C4-2B (cell line): ENCODE results near the gene CCDC73.
"Not testable (repeated sequence)": the region's sequence is repeated elsewhere in the genome, so short reads cannot be mapped to it uniquely, and the experiment has no call there.

Experiments
- H3K27ac ChIP-seq: fragments of 450-650 bp; 2 replicates; pipeline ENCODE4 v1.5.1; 2017
- ZFX ChIP-seq: fragments of 450-650 bp; IDR thresholded peaks from 2 replicates; pipeline ENCODE4 v1.6.1; 2017
- TF ChIP-seq, protein P1 (sequence below): fragments of 450-650 bp; conservative IDR thresholded peaks from 2 replicates; pipeline ENCODE4 v1.5.1; 2017; ENCODE audit warnings: mild to moderate bottlenecking

CCDC73 gene

DNA sequence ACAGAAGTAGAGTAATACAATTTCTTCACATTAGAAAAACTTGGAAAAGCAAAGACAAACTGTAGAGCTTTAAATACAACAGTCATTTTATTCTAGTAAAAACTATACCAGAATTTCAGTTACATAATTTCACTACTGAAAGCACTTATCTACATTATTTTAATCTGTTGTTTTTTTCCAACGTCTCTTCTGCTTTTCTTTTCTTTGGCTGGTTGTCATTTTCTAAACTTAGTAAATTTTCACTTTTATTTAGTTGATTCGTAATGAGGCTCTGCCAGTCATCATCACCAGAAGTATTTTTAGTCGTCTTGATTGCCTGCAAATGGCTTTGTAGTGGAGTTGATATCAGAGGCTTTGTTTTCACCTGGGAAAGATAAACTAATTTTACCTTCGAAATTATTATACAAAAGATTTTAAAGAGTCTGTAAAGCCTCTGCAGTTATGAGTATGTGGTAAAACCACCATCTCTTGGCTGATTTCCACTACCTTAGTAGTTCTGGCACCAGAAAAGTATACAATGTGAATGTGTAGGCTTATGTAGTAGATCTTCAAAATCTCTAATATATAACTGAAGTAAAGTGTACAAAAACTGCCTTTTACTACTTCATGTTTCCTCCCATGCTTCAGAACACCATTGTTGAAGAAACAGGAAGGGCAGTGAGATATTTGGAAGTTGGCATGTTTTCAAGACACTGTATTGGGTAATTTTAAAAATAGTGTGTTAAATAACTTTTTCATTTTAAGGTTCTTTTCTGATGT is 191.6 kb downstream of the CCDC73 start:
- TF ChIP-seq ZFX, result no peak
- TF ChIP-seq, protein P1, sequence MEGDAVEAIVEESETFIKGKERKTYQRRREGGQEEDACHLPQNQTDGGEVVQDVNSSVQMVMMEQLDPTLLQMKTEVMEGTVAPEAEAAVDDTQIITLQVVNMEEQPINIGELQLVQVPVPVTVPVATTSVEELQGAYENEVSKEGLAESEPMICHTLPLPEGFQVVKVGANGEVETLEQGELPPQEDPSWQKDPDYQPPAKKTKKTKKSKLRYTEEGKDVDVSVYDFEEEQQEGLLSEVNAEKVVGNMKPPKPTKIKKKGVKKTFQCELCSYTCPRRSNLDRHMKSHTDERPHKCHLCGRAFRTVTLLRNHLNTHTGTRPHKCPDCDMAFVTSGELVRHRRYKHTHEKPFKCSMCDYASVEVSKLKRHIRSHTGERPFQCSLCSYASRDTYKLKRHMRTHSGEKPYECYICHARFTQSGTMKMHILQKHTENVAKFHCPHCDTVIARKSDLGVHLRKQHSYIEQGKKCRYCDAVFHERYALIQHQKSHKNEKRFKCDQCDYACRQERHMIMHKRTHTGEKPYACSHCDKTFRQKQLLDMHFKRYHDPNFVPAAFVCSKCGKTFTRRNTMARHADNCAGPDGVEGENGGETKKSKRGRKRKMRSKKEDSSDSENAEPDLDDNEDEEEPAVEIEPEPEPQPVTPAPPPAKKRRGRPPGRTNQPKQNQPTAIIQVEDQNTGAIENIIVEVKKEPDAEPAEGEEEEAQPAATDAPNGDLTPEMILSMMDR, result no peak
- no peak overlapping the region for H3K27ac ChIP-seq

- TF ChIP-seq, protein P1, result no peak
- TF ChIP-seq ZFX, result no peak
These were observed 196.5 kb downstream of the CCDC73 start for GRCh38 chr11:32597921-32598320.

GRCh38 chr11:32596114-32596513 is 198.3 kb downstream of the CCDC73 start:
- H3K27ac ChIP-seq, result not testable (repeated sequence)

More at GRCh38 chr11:32597921-32598320, 196.5 kb downstream of the CCDC73 start:
- no peak overlapping the region for H3K27ac ChIP-seq

GRCh38 chr11:32594272-32594671 is 200.2 kb downstream of the CCDC73 start:
- TF ChIP-seq, protein P1, result no peak
- TF ChIP-seq ZFX, result no peak
- no peak overlapping the region for H3K27ac ChIP-seq

GRCh38 chr11:32586576-32587190 is 207.8 kb downstream of the CCDC73 start:
- TF ChIP-seq, protein P1, result peak; percentile 40
- no peak for TF ChIP-seq ZFX
- no peak overlapping the region for H3K27ac ChIP-seq

DNA sequence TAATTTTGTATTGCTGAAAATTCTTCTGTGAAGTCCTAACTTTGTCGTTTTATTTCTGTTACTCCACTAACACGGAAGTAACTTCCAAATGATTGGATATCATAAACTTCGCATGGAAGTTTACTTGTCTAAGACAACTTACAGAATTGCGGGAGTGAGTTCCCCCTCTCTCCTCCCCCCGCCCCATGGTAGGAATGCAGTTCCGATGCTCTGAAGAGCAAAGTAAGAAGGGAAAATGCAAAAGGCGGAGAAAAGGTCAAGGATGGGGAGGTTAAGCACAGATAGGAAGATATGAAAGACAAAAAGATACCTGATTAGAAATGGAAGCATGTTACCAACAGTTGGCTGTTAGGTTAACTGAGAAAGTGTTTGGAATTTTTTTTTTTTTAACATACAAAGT is 209.5 kb downstream of the CCDC73 start:
- H3K27ac ChIP-seq, result peak overlapping the region; percentile 95; the same call in 1 of the 2 replicates
- no peak for TF ChIP-seq ZFX
- TF ChIP-seq, protein P1, result no peak

GRCh38 chr11:32583459-32584271 is 210.8 kb downstream of the CCDC73 start, which contains the start of gene EIF3M:
EIF3M (plus strand) TSS chr11:32583831; CDS start chr11:32583888, 57 bp downstream.
- H3K27ac ChIP-seq, result peak within 1 kb of the TSS; percentile 95
- TF ChIP-seq, protein P1, result no peak
- TF ChIP-seq ZFX, result peak; percentile 96
